ENCODE results near the gene SERPINC1. TPM values are rescaled to one million over a fixed set of nuclear protein-coding genes. Genes with fewer than 3 reads are reported as not detected.

The SERPINC1 gene
- total and polyA plus RNA-seq, 9 of the 15 experiments (the other 6 are each of a cell fraction or from before 2014, with no cell fraction given): 0.07 to 1.2 (median 0.50) TPM

DNA sequence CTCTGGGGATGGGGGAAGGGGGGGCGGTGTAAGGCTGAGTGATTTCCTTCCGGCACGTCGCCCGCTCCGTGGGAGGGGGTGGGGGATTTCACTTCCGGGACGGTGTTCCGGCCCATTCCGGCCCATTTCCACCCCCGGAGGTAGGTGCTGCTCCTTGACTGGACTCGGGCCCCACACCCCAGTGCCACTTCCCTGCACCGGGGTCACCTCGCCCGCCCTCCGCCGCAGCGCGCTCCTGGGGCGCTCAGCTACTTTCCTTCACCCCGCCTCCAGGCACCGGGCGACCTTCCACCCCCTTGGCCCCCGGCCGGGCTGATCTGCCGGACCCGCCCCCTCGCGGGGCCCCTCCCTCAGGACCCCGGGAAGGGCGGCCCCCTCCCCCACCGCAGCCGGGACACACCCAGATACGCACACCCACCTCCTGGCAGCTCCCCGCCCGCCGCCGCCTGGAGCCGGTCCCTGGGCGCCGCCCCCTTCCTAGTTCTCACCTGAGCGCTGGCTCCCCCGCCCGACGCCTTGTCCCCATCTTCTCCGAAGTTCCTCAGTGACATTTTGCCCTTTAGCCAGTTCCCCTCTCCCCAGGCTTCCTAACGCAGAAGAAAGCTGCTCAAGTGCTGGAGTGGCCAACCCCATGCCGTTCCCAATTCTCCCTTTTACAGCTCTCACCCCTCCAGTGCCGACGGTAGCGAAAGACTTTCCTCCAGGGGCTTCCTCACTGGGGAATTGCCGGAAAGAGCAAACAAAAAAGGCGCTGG is 48.7 kb downstream of the SERPINC1 start, which contains the start of gene ZBTB37 (continued):
- TF ChIP-seq, protein P1, sequence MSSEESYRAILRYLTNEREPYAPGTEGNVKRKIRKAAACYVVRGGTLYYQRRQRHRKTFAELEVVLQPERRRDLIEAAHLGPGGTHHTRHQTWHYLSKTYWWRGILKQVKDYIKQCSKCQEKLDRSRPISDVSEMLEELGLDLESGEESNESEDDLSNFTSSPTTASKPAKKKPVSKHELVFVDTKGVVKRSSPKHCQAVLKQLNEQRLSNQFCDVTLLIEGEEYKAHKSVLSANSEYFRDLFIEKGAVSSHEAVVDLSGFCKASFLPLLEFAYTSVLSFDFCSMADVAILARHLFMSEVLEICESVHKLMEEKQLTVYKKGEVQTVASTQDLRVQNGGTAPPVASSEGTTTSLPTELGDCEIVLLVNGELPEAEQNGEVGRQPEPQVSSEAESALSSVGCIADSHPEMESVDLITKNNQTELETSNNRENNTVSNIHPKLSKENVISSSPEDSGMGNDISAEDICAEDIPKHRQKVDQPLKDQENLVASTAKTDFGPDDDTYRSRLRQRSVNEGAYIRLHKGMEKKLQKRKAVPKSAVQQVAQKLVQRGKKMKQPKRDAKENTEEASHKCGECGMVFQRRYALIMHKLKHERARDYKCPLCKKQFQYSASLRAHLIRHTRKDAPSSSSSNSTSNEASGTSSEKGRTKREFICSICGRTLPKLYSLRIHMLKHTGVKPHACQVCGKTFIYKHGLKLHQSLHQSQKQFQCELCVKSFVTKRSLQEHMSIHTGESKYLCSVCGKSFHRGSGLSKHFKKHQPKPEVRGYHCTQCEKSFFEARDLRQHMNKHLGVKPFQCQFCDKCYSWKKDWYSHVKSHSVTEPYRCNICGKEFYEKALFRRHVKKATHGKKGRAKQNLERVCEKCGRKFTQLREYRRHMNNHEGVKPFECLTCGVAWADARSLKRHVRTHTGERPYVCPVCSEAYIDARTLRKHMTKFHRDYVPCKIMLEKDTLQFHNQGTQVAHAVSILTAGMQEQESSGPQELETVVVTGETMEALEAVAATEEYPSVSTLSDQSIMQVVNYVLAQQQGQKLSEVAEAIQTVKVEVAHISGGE (CRISPR knock-in tag; IDR thresholded peaks at IDR 0.05): peak; percentile 69 to 97 (median 95); a peak in 5 of 6 replicates
- peak; percentile 5; the same call in 1 of the 2 replicates for TF ChIP-seq EP300 (IDR thresholded peaks at IDR 0.05; ENCODE audit: low read length)
- TF ChIP-seq ZNF766 (CRISPR knock-in tag; conservative IDR thresholded peaks at IDR 0.05): peak; percentile 57; the same call in 1 of the 2 replicates
- TF ChIP-seq FOXM1 (IDR thresholded peaks at IDR 0.05; ENCODE audit: low read depth): peak; percentile 30; the same call in 1 of the 2 replicates
- TF ChIP-seq FOXM1 (CRISPR knock-in tag; IDR thresholded peaks at IDR 0.05; ENCODE audit: low read depth): no peak
- TF ChIP-seq FOSL1 (tag; conservative IDR thresholded peaks at IDR 0.05): 0 out of 2 replicates have a peak, but pooled peaks have one; percentile 9
- no peak for TF ChIP-seq RBM39 (optimal IDR thresholded peaks at IDR 0.05; ENCODE audit: low read depth, low read length)
- no peak for TF ChIP-seq U2AF2 (optimal IDR thresholded peaks at IDR 0.05; ENCODE audit: low read depth, low read length)
- peak; percentile 71 for TF ChIP-seq BCOR (IDR thresholded peaks at IDR 0.05)
- TF ChIP-seq, protein P2, sequence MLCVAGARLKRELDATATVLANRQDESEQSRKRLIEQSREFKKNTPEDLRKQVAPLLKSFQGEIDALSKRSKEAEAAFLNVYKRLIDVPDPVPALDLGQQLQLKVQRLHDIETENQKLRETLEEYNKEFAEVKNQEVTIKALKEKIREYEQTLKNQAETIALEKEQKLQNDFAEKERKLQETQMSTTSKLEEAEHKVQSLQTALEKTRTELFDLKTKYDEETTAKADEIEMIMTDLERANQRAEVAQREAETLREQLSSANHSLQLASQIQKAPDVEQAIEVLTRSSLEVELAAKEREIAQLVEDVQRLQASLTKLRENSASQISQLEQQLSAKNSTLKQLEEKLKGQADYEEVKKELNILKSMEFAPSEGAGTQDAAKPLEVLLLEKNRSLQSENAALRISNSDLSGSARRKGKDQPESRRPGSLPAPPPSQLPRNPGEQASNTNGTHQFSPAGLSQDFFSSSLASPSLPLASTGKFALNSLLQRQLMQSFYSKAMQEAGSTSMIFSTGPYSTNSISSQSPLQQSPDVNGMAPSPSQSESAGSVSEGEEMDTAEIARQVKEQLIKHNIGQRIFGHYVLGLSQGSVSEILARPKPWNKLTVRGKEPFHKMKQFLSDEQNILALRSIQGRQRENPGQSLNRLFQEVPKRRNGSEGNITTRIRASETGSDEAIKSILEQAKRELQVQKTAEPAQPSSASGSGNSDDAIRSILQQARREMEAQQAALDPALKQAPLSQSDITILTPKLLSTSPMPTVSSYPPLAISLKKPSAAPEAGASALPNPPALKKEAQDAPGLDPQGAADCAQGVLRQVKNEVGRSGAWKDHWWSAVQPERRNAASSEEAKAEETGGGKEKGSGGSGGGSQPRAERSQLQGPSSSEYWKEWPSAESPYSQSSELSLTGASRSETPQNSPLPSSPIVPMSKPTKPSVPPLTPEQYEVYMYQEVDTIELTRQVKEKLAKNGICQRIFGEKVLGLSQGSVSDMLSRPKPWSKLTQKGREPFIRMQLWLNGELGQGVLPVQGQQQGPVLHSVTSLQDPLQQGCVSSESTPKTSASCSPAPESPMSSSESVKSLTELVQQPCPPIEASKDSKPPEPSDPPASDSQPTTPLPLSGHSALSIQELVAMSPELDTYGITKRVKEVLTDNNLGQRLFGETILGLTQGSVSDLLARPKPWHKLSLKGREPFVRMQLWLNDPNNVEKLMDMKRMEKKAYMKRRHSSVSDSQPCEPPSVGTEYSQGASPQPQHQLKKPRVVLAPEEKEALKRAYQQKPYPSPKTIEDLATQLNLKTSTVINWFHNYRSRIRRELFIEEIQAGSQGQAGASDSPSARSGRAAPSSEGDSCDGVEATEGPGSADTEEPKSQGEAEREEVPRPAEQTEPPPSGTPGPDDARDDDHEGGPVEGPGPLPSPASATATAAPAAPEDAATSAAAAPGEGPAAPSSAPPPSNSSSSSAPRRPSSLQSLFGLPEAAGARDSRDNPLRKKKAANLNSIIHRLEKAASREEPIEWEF (CRISPR knock-in tag; IDR thresholded peaks at IDR 0.05): no peak
- TF ChIP-seq ZEB2 (IDR thresholded peaks at IDR 0.05): peak; percentile 97
- peak; percentile 70 for TF ChIP-seq SMAD4 (CRISPR knock-in tag; conservative IDR thresholded peaks at IDR 0.05)
- TF ChIP-seq, protein P3, sequence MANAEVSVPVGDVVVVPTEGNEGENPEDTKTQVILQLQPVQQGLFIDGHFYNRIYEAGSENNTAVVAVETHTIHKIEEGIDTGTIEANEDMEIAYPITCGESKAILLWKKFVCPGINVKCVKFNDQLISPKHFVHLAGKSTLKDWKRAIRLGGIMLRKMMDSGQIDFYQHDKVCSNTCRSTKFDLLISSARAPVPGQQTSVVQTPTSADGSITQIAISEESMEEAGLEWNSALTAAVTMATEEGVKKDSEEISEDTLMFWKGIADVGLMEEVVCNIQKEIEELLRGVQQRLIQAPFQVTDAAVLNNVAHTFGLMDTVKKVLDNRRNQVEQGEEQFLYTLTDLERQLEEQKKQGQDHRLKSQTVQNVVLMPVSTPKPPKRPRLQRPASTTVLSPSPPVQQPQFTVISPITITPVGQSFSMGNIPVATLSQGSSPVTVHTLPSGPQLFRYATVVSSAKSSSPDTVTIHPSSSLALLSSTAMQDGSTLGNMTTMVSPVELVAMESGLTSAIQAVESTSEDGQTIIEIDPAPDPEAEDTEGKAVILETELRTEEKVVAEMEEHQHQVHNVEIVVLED (CRISPR knock-in tag; IDR thresholded peaks at IDR 0.05): no peak

All from K562 (cell line).